Neural progenitor cell (in vitro differentiated cells): Measurements from ENCODE around the gene VWF.

ENCODE experiments used
- CTCF ChIP-seq: fragments of 200-600 bp; sonication (generic); IDR thresholded peaks from 2 replicates; pipeline ENCODE4 v1.5.1; 2017; ENCODE audit warnings: antibody characterized with exemption, mild to moderate bottlenecking
- EZH2 ChIP-seq: fragments of 200-600 bp; sonication (generic); IDR thresholded peaks from 2 replicates; pipeline ENCODE4 v1.6.1; 2017; ENCODE audit warnings: antibody characterized with exemption, mild to moderate bottlenecking, moderate library complexity
- EZH2phosphoT487 ChIP-seq: fragments of 200-600 bp; sonication (generic); IDR thresholded peaks from 2 replicates; pipeline ENCODE4 v1.6.1; 2017; ENCODE audit warnings: antibody characterized with exemption

- TF ChIP-seq CTCF, result no peak
- TF ChIP-seq EZH2, result no peak
- TF ChIP-seq EZH2phosphoT487, result no peak
These were observed 79.0 kb downstream of the VWF start for GRCh38 chr12:6045438-6045837.
